Suppressor macrophage treated with lipopolysaccharide for 1 hour (primary cell): Measurements from ENCODE around the gene PNPO.
"Not testable (repeated sequence)": the region's sequence is repeated elsewhere in the genome, so short reads cannot be mapped to it uniquely, and the experiment has no call there.

Experiments used
- DNase-seq, 3 donors: peaks; one replicate each; pipeline ENCODE4 v3.0.0-alpha.2; 2020 to 2022

Gene PNPO

DNA sequence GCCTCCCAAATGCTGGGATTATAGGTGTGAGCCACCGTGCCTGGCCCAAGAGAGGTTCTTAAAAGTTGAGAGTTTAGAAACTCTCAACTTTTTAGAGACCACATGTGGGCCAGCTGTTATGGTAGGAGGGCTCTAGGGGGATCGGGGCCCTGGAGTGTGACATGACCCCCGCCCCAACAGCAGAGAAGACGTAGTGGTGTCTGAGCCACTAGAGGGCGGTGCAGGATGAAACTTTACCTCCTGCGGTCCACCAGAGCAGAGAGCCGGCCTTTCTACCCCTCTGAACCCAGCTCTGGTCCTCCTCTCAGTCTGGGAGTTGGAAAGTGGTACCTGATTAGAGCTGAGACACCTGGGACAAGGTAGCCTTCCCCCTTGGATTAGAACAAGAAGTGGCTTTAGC, 37.0 kb downstream of the PNPO start:
- peak; percentile 72 to 84 (median 81) for DNase-seq

DNA sequence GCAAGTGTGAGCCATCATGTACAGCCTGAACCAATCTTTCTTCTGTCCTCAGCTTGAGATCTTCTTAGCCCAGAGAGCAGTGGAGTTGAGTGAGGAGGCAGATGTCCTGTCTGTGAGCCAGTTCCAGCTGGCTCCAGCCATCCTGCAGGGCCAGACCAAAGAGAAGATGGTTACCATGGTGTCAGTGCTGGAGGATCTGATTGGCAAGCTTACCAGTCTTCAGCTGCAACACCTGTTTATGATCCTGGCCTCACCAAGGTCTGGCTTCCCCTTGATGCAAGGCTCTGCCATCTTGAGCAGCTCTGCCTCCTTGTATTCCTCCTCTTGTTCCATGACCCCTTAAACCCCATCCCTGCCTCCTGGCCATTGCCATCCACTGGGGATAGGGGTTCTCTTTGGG, 39.2 kb downstream of the PNPO start:
- DNase-seq = no peak

GRCh38 chr17:47981462-47981861, 40.1 kb downstream of the PNPO start:
- no peak for DNase-seq

DNA sequence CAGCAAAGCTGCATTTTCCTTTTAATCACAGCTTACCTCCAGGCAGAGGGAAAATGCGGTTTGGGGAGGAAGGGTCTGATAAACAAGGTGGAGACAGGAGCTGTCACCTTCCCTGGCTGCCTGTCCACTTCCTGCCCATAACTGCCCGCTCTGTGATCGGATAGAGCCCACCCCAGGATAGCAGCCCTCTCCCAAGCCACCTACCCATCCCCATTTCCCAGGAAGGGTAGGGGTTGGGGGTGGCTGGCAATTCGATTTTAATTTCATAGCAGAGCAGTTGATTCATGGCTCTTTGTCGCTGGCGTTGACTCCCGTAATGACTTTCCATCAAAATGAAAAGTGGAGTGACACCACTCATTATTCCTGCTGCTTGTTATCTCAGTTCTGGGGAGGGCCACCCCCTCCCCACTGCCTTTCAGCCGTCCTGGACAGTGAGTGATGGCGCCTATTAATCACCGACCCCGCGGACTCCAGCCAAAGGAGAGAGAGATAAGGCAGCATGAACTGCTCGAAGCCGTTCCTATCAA, 40.8 kb downstream of the PNPO start:
- no peak for DNase-seq

GRCh38 chr17:47982645-47983390, 41.4 kb downstream of the PNPO start:
- peak in 2 of 3 donors; percentile 37 to 46 for DNase-seq

DNA sequence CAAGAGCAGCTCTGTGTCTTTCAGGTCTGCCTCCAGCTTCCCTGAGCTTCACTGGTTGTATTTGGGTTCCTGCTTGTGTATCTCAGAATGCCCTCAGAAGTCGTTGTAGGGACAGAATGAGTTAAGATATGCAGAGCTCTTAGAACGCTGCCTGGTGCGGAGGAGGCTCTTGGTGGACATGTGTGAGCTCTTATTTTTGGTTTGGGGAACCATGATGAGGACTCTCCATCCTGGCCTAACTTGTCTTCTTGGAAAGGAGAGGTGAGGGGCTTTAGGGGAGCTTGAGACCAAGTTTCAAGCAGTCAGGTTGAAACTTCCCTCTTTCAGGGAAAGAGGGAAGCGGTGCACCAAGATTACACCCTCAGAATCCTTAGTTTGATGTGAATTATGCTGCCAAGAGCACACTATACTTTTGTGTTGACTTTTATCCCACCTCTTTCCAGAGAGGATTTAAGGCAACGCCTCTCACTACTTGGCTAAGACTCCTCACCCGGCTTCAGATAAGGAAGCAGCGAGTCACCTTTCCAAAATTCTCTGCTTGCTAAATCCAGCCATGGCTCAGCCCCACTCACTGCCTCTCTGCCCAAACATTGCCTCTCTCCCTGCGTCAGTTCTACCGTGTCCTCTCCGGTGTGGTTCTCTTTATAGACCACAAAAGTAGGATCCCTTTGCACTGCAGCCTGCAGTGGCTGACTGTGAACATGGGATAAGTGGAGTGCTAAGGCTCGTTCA, 42.3 kb downstream of the PNPO start:
- peak; percentile 64 to 72 (median 66) for DNase-seq

DNA sequence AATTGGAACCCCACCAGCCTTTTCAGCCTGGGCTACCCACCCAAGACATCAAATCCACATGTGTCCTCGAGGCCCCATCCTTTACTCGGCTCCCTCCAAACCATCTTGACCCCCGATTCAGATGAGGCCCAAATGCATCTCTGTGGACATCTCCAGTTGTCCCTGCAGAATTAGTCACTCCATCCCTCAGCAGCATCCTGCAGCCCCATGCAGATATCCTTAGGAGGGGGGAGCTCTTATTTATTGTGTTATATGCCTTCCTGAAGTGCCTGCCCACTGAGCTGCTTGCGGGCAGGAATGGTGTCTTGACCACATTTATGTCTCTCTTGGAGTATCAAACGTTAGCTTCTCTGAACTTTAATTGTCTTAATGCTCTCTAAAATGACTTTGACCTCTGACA, 45.1 kb downstream of the PNPO start:
- no peak for DNase-seq

- no peak for DNase-seq
Observed at GRCh38 chr17:47987240-47987835, 46.0 kb downstream of the PNPO start.

DNA sequence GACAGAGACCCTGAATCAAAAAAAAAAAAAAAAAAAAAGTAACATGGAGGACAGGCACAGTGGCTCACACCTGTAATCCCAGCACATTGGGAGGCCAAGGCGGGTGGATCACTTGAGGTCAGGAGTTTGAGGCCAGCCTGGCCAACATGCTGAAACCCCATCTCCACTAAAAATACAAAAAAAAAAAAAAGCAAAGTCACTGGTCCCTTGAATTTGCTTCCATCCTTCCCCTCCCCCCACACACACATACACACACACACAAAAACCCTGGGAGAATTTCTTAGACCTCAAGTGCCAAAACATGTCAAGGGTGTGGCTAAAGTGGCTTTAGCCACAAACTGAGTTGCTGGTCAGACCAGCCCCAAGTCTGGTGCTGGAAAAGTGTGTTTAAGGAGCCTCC, 47.1 kb downstream of the PNPO start:
- not testable (repeated sequence) for DNase-seq

- no peak for DNase-seq
Observed at GRCh38 chr17:47989159-47989558, 47.8 kb downstream of the PNPO start.

DNA sequence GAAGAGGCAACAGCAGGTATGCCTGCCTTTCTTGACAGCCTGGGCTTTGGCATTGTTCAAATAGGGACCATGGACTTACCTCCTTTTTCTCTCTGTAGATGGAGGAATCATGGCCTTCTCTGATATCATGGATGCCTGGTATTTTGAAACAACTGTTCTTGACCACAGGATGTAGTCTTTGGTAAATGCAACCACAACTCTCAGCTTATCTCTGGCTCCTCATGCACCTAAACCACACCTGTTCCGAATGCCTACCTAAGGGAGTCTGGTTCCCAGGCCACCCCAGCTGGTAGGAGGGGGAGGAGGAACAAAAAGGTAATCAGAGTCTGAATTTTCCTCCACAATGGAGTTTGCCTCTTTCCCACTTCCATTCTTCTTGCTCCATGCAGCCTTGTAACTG, 48.3 kb downstream of the PNPO start:
- DNase-seq = no peak

DNA sequence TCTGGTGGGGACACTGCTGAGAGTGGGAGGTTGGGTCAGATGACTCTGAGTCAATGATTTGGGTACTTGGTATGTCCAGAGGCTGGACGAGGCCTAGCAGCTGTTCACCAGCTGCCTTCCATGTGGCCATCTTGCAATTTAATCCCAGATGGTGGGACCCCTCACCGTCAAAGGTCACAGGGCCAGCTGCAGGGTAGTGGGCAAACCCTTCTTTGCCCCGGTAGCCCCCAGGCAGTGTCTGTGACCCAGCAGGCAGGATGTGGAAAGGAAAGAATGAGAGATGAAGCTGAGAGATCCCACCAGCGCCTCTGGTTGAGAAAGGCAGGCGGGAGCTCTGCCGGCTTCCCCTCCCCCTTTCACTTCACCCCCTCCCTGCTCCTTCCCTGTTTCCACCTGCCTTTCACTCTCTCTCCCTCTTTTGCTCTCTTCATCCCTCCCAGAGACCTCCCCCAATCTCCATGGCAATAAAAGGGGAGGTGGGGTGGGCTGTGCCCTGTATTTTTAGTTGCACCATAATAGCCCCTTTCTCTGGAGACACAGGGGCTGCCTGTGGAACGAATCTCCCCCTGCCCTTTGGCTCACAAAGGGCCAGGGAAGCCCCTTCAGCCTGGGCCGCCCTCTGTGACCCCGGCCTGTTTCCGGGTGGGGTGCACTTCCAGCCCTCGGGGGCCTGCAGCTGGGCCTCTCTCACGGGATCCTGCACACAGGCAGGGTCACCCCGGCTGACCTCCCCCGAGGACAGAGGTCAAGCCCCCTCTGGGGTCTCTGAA, 49.8 kb downstream of the PNPO start:
- DNase-seq = peak in 1 of 3 donors; percentile 42

- peak in 1 of 3 donors; percentile 38 for DNase-seq
Observed at GRCh38 chr17:47992216-47992615, 50.8 kb downstream of the PNPO start.

DNA sequence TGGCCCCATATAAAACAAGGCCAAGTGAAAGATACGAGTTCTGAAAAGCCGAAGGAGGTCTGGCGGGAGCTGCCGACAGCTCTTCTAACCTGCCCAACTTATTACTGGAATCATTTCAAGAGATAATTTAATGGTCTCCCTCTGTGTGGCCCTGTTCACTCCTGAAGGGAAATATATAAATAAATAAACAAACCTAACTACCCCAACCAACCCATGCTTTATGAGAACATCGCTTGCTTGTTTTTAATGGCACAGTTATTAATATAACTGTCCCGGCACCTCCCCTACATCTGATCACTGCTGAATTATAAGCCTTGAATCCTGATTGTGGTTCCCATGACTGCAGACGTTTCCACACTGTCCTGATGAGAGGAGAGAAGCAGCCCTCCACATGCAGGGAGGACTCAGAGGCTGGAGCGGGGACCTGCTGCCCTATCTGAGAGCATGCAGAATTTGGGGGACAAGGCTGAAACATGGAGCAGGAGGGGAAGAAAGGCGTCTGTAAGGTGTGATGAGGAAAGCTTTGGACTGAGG, 51.7 kb downstream of the PNPO start:
- DNase-seq = no peak

DNA sequence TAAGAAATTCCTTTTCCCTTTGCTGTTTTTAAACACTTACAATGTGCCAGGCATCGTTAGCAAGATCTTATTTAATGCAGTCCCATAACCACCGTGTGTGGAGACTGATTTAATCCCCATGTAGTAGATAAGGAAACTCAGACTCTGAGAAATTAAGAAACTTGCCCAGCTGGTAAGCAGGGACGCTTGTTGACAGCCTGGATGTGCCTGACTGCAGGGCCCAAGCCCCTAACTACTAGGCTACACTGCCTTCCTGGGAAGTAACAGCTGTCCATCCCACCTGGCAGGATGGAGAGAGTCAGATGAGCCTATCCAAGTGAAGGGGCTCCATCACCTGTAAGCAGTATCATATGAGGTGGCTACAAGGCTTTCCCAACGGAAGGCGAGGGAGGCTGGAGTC, 52.6 kb downstream of the PNPO start:
- DNase-seq = no peak

GRCh38 chr17:47994724-47995123, 53.4 kb downstream of the PNPO start:
- DNase-seq = no peak

- DNase-seq = no peak
Observed at GRCh38 chr17:47995241-47995935, 54.0 kb downstream of the PNPO start.

DNA sequence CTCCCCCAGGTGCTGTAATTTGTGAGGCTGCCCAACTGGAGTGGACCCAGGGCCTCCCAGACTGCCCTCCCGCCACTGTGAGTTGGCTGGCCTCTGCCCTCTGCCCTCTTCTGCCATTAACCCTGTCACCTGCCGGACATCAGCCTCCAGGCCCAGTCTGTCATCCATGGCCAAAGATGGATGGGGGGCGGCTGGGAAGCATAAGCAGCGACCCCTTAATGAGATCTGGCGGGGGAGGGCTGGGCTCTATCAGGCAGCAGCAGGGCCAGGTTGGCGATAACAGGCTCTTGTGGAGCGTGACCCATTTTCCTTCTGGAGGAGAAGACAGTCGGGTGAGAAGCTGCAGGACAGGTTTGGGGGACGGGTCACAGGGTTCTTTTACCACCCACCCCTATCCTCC, 54.8 kb downstream of the PNPO start:
- DNase-seq = no peak

- peak; percentile 45 to 61 (median 50) for DNase-seq
Observed at GRCh38 chr17:47997586-47997985, 56.2 kb downstream of the PNPO start.

DNA sequence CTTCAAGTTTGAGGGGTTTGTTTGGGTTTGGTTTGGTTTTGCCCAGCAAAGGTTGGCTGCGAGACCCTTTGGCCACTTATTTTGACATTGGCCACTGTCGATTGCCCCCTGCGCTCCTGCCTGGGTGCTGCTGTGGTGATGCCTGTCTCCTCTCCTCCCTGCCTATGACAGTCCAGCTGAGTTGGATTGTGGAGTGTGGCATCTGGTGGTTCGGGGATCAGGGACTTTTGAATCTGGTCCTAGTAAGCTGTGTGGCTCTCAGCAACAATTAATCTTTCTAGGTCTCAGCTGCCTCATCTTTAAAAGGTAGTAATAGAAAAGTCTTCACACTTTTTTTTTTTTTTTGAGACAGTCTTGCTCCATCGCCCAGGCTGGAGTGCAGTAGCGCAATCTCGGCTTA, 56.7 kb downstream of the PNPO start:
- no peak for DNase-seq
